ENCODE measurements around the gene CENPF. TPM values are rescaled to one million over a fixed set of nuclear protein-coding genes. Genes with fewer than 3 reads are reported as not detected.

The CENPF gene
- total RNA-seq, 4 donors from 2014 or later = 0.32 to 1.2 (median 0.99) TPM

DNA sequence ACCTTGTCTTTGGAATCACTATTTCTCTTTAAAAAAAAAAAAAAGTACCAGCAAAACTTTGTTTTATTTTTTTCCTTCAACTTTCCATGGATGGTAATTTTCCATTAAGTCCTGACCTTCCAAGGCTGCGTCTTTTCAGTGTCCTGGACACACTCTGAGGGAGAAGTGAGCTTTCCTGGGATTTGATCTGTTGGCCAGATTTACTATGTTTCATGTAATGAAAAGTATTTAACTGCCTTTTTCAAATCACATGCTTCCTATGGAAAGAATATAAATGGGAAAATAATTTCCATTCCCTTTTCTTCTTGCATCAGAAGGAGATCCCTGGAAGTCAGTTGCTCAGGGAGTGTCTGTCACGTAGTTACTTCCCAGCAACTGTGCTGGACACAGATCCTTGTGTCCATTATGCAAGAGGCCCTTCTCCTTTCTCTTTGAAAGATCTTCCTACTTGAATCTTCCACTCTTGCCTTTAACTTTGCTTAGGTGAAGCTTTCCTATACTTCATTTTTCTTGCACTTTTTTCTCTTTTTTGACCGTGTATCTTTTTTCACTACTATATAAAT is 59.3 kb downstream of the CENPF start:
- no peaks in the 10 kb centered on the region for H3K9me3 ChIP-seq
- TF ChIP-seq POLR2AphosphoS5 (IDR thresholded peaks at IDR 0.05) = no peak
- TF ChIP-seq EP300 (IDR thresholded peaks at IDR 0.05) = no peak
- no peak for TF ChIP-seq CTCF (IDR thresholded peaks at IDR 0.05)
- intact Hi-C loops (cut with DNase I) = no loop called here
- H3K4me3 ChIP-seq = no peak overlapping the region
- H3K27ac ChIP-seq (replicated peaks in 1 of 4) = no peak overlapping the region
- no peak for DNase-seq (ENCODE audit: extremely low spot score)
- 74% methylated on average over 3 of the region's 3 CpGs for WGBS
- H3K27me3 ChIP-seq = no peaks in the 10 kb centered on the region
- H3K4me1 ChIP-seq = no peaks in the 10 kb centered on the region
- H3K36me3 ChIP-seq = no peaks in the 10 kb centered on the region

DNA sequence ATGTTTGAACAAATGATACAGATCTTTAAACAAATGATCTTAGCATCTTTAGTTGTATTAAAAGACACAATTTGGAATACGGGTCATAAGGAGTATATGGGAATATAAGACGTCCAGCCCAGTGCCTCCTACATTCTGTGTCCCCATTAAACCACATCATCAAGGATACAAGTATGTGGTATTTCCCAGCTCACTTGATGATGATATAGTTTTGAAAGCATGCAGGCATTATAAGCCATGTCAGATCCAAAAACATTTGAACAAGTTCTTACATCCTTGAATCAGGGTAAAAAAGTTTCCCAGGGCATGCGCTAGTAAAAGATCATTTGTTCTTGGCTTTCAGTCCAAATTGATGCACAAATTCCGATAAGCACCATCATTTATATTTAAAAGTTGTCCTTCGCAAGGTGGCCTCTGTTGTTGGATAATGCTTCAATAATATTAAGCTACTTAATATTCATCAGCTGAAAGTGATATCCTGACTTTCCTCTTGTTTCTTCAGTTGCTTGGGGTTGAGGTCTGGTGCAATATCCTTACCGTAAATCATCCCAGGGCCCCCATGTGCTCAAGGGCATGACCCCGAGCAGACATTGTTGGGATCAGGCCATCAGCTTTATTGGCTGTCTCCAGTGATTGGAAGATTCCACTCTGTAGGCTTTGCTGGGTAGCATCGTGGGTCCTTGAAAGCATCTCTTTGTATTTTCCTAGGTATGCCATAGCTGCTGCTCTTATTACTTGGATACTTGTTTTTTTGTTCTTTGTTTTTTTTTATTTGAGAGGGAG is 61.8 kb downstream of the CENPF start:
- intact Hi-C loops (cut with DNase I) = no loop called here
- peaks cover 0 to under 1% (median 0%) of the 10 kb centered on the region in 4 donors for H3K4me1 ChIP-seq
- TF ChIP-seq CTCF (IDR thresholded peaks at IDR 0.05) = no peak
- no peak for TF ChIP-seq POLR2A (IDR thresholded peaks at IDR 0.05; ENCODE audit: low read depth)
- no peak for TF ChIP-seq POLR2AphosphoS5 (IDR thresholded peaks at IDR 0.05)
- TF ChIP-seq EP300 (IDR thresholded peaks at IDR 0.05) = no peak
- no peak overlapping the region for H3K4me3 ChIP-seq
- H3K9me3 ChIP-seq = no peaks in the 10 kb centered on the region
- no peaks in the 10 kb centered on the region for H3K27me3 ChIP-seq
- no peak for DNase-seq (ENCODE audit: extremely low spot score)
- no peaks in the 10 kb centered on the region for H3K36me3 ChIP-seq
- WGBS = 95% methylated on average over 8 of the region's 8 CpGs
- no peak overlapping the region for H3K27ac ChIP-seq (replicated peaks in 1 of 4)

- no peak for DNase-seq (ENCODE audit: extremely low spot score)
- TF ChIP-seq POLR2AphosphoS5 (IDR thresholded peaks at IDR 0.05) = no peak
- no peak for TF ChIP-seq CTCF (IDR thresholded peaks at IDR 0.05)
- TF ChIP-seq EP300 (IDR thresholded peaks at IDR 0.05) = no peak
- no peak for TF ChIP-seq POLR2A (IDR thresholded peaks at IDR 0.05; ENCODE audit: low read depth)
- intact Hi-C loops (cut with DNase I) = no loop called here
- H3K27ac ChIP-seq (replicated peaks in 1 of 4) = no peak overlapping the region
- no peaks in the 10 kb centered on the region for H3K9me3 ChIP-seq
- H3K4me3 ChIP-seq = no peak overlapping the region
- no peaks in the 10 kb centered on the region for H3K27me3 ChIP-seq
- WGBS = 92% methylated on average over 4 of the region's 4 CpGs
- no peaks in the 10 kb centered on the region for H3K36me3 ChIP-seq
- peaks cover 0 to 4% (median 0%) of the 10 kb centered on the region in 4 donors for H3K4me1 ChIP-seq
Observed at GRCh38 chr1:214665606-214666110, 62.7 kb downstream of the CENPF start.

- H3K4me3 ChIP-seq = no peak overlapping the region
- WGBS = 92% methylated on average over 2 of the region's 2 CpGs
- DNase-seq (ENCODE audit: extremely low spot score) = no peak
- no peaks in the 10 kb centered on the region for H3K9me3 ChIP-seq
- H3K27ac ChIP-seq (replicated peaks in 1 of 4) = no peak overlapping the region
- no peaks in the 10 kb centered on the region for H3K27me3 ChIP-seq
- no peaks in the 10 kb centered on the region for H3K36me3 ChIP-seq
- TF ChIP-seq CTCF (IDR thresholded peaks at IDR 0.05) (no peak), POLR2AphosphoS5 (IDR thresholded peaks at IDR 0.05) (no peak), POLR2A (IDR thresholded peaks at IDR 0.05; ENCODE audit: low read depth) (no peak), EP300 (IDR thresholded peaks at IDR 0.05) (no peak)
- intact Hi-C loops (cut with DNase I) = no loop called here
- peaks cover 0 to 4% (median 0%) of the 10 kb centered on the region in 4 donors for H3K4me1 ChIP-seq
Observed at GRCh38 chr1:214666674-214667073, 63.7 kb downstream of the CENPF start.

Measured in esophagus muscularis mucosa (tissue), 4 donors.